Tibial nerve (tissue), 4 donors: ENCODE data around the gene MSANTD1.

Experiments used
- EP300 ChIP-seq, 2 donors: sonication (generic); formaldehyde crosslinking; IDR thresholded peaks; one replicate each; pipeline ENCODE4 v1.6.1; 2017; ENCODE audit warnings: antibody characterized with exemption in 2 of 2, mild to moderate bottlenecking in 1 of 2
- POLR2A ChIP-seq, 2 donors: fragments of 450-650 bp; IDR thresholded peaks; one replicate each; pipeline ENCODE4 v1.6.1; 2017; ENCODE audit warnings: antibody characterized with exemption in 2 of 2, mild to moderate bottlenecking in 2 of 2, moderate library complexity in 2 of 2
- TF ChIP-seq, protein P1 (sequence below), 5 experiments: fragments of 200-600 bp in 3 of 5; fragments of 450-650 bp in 2 of 5; sonication (generic) in 3 of 5; IDR thresholded peaks; one replicate each; pipeline ENCODE4 v1.5.1; 2016 to 2019; ENCODE audit warnings: antibody characterized with exemption in 5 of 5, mild to moderate bottlenecking in 3 of 5, moderate library complexity in 2 of 5

DNA sequence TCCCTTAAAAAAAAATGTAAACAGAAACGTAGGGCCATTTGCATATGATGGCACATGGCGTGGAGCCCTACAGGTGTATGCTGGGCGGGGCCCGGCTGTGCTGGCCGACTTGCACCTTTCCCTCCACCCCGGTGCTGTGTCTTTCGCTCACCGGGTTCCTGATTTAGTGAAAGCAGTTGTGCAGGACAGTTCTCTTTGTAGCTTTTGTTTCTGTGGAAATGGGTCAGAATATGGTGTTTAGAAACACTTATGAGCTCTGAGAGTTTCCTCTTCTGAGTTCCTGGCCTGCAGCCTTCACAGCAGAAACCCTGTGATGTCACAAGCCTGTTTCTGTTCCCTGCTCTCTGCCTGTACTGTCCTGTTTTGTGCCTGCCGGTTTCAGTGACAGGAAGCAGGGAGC is 22.5 kb upstream of the MSANTD1 start:
- TF ChIP-seq, protein P1, sequence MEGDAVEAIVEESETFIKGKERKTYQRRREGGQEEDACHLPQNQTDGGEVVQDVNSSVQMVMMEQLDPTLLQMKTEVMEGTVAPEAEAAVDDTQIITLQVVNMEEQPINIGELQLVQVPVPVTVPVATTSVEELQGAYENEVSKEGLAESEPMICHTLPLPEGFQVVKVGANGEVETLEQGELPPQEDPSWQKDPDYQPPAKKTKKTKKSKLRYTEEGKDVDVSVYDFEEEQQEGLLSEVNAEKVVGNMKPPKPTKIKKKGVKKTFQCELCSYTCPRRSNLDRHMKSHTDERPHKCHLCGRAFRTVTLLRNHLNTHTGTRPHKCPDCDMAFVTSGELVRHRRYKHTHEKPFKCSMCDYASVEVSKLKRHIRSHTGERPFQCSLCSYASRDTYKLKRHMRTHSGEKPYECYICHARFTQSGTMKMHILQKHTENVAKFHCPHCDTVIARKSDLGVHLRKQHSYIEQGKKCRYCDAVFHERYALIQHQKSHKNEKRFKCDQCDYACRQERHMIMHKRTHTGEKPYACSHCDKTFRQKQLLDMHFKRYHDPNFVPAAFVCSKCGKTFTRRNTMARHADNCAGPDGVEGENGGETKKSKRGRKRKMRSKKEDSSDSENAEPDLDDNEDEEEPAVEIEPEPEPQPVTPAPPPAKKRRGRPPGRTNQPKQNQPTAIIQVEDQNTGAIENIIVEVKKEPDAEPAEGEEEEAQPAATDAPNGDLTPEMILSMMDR (IDR thresholded peaks at IDR 0.05) = no peak
- TF ChIP-seq EP300 (IDR thresholded peaks at IDR 0.05) = no peak
- TF ChIP-seq POLR2A (IDR thresholded peaks at IDR 0.05) = no peak
